K562 (cell line): ENCODE results near the gene SEC22C. TPM values are rescaled to one million over a fixed set of nuclear protein-coding genes. Genes with fewer than 3 reads are reported as not detected.

Experiments
- C11orf30 ChIP-seq: fragments of 450-650 bp; IDR thresholded peaks from 2 replicates; pipeline ENCODE4 v1.6.1; 2016; ENCODE audit warnings: low read depth, mild to moderate bottlenecking
- CHD2 ChIP-seq: IDR thresholded peaks from 2 replicates; pipeline ENCODE4 v1.6.1; 2011; ENCODE audit warnings: low read depth, low read length
- DLX4 ChIP-seq: fragments of 250-450 bp; sonication (Bioruptor Pico); IDR thresholded peaks from 2 replicates; pipeline ENCODE4 v1.6.1; 2021; ENCODE audit warnings: mild to moderate bottlenecking
- HMGXB4 ChIP-seq: sonication (generic); formaldehyde crosslinking; IDR thresholded peaks from 2 replicates; pipeline ENCODE4 v1.8.1; 2023; ENCODE audit warnings: mild to moderate bottlenecking, missing genetic modification reagents
- MAX ChIP-seq: sonication (generic); formaldehyde crosslinking; IDR thresholded peaks from 2 replicates; pipeline ENCODE4 v1.9.0; 2022; ENCODE audit warnings: mild to moderate bottlenecking, missing genetic modification reagents
- MEF2D ChIP-seq: conservative IDR thresholded peaks from 2 replicates; pipeline ENCODE4 v1.6.1; 2016; ENCODE audit warnings: low read depth, missing genetic modification characterization, missing compliant biosample characterization
- NFE2L1 ChIP-seq: fragments of 450-650 bp; IDR thresholded peaks from 2 replicates; pipeline ENCODE4 v1.6.1; 2016; ENCODE audit warnings: missing genetic modification characterization, low read depth, mild to moderate bottlenecking, missing compliant biosample characterization, moderate library complexity, borderline replicate concordance
- NFIX ChIP-seq: fragments of 250-450 bp; sonication (Bioruptor Pico); IDR thresholded peaks from 2 replicates; pipeline ENCODE4 v1.4.0; 2020; ENCODE audit warnings: low read depth, mild to moderate bottlenecking, moderate library complexity
- RBM15 ChIP-seq: fragments of 200-400 bp; formaldehyde crosslinking; IDR thresholded peaks from 2 replicates; pipeline ENCODE4 v1.6.1; 2018; ENCODE audit warnings: mild to moderate bottlenecking, low read length, moderate library complexity; ENCODE audit not compliant: insufficient read depth
- SRSF9 ChIP-seq: fragments of 200-400 bp; formaldehyde crosslinking; IDR thresholded peaks from 2 replicates; pipeline ENCODE4 v1.6.1; 2017; ENCODE audit warnings: low read depth, low read length, borderline replicate concordance
- STAT5B ChIP-seq: fragments of 250-450 bp; sonication (Bioruptor Pico); IDR thresholded peaks from 2 replicates; pipeline ENCODE4 v1.8.0; 2021; ENCODE audit warnings: mild to moderate bottlenecking, inconsistent platforms
- TRIM28 ChIP-seq: fragments of 450-650 bp; IDR thresholded peaks from 2 replicates; pipeline ENCODE4 v1.6.1; 2017
- ZNF253 ChIP-seq: fragments of 250-450 bp; sonication (Bioruptor Pico); conservative IDR thresholded peaks from 2 replicates; pipeline ENCODE4 v1.6.1; 2021; ENCODE audit warnings: mild to moderate bottlenecking
- ZNF695 ChIP-seq: fragments of 450-650 bp; formaldehyde crosslinking; IDR thresholded peaks from 2 replicates; pipeline ENCODE4 v1.4.0; 2020; ENCODE audit warnings: mild to moderate bottlenecking, moderate library complexity
- ZNF780A ChIP-seq: fragments of 250-450 bp; sonication (Bioruptor Pico); IDR thresholded peaks from 2 replicates; pipeline ENCODE4 v1.5.0; 2021; ENCODE audit warnings: mild to moderate bottlenecking
- polyA plus RNA-seq, 8 experiments: library from polyadenylated mRNA; depleted of rRNA in 4 of 8; stranded (reverse) in 5 of 8; unstranded in 3 of 8; fragments of >200 nt; fragmentation: Nextera tagmentation in 2 of 8; fragmentation: Illumina TruSeq in 1 of 8; extraction: Ambion mirVana in 2 of 8; extraction: Trizol in 1 of 8; gene quantifications; 2 replicates each; pipeline versions ENCODE4 v1.2.1 to v1.2.3, GENCODE V29; 2011 to 2014; ENCODE audit warnings: inconsistent platforms in 1 of 8, missing spikeins in 1 of 8
- total RNA-seq, 7 experiments: library from RNA; depleted of rRNA in 6 of 7; stranded (reverse); fragments of >200 nt in 6 of 7; fragmentation: Illumina TruSeq in 2 of 7; extraction: Trizol in 2 of 7; gene quantifications; 2 replicates each; pipeline versions ENCODE4 v1.2.1 to v1.2.3, GENCODE V29; 2011 to 2021; ENCODE audit warnings: low replicate concordance in 1 of 7

SEC22C gene
- total and polyA plus RNA-seq, 9 of the 15 experiments (the other 6 are each of a cell fraction or from before 2014, with no cell fraction given) = 35.6 to 68.4 (median 50.7) TPM

- TF ChIP-seq NFE2L1 (tag) = no peak
- TF ChIP-seq ZNF780A (CRISPR knock-in tag) = no peak
- no peak for TF ChIP-seq SRSF9
- TF ChIP-seq STAT5B (CRISPR knock-in tag) = no peak
- no peak for TF ChIP-seq HMGXB4
- TF ChIP-seq CHD2 = no peak
- TF ChIP-seq ZNF695 (CRISPR knock-in tag) = no peak
- no peak for TF ChIP-seq RBM15
- peak; percentile 67 for TF ChIP-seq C11orf30
- TF ChIP-seq ZNF253 (CRISPR knock-in tag) = no peak
- no peak for TF ChIP-seq DLX4 (CRISPR knock-in tag)
- no peak for TF ChIP-seq TRIM28
- no peak for TF ChIP-seq MAX (CRISPR knock-in tag)
- no peak for TF ChIP-seq NFIX (CRISPR knock-in tag)
- no peak for TF ChIP-seq MEF2D (tag)
Measured at GRCh38 chr3:42605546-42606173, 23.9 kb upstream of the SEC22C start (continued).
